Measurements from ENCODE around the gene GLYATL1B. TPM values are rescaled to one million over a fixed set of nuclear protein-coding genes. Genes with fewer than 3 reads are reported as not detected.

The GLYATL1B gene
- total and polyA plus RNA-seq, 2 of the 8 experiments (the other 6 are each of a cell fraction or from before 2014, with no cell fraction given), result not detected

- TF ChIP-seq YY1 (IDR thresholded peaks at IDR 0.05; ENCODE audit: low read depth, low read length), result peak; percentile 53; the same call in 1 of the 2 replicates
- TF ChIP-seq FOSL1 (IDR thresholded peaks at IDR 0.05; ENCODE audit: insufficient read depth, low read depth, low read length), result no peak
- TF ChIP-seq EP300 (IDR thresholded peaks at IDR 0.05; ENCODE audit: borderline replicate concordance in 1 of 2, low read depth in 2 of 2, low read length in 2 of 2), result no peak
- TF ChIP-seq NANOG (IDR thresholded peaks at IDR 0.05; ENCODE audit: insufficient read depth, low read depth, low read length, poor library complexity, severe bottlenecking), result no peak
- TF ChIP-seq CTCF (IDR thresholded peaks at IDR 0.05; ENCODE audit: control extremely low read depth in 1 of 3, insufficient read depth in 1 of 3, low read depth in 1 of 3, low read length in 3 of 3), result peak; percentile 25 to 55 (median 29); a peak in 3 of 4 replicates
- TF ChIP-seq TEAD4 (IDR thresholded peaks at IDR 0.05; ENCODE audit: low read depth, low read length), result peak; percentile 62; the same call in 1 of the 2 replicates
- peak; percentile 58 to 77; a peak in 2 of 4 replicates for TF ChIP-seq HDAC2 (IDR thresholded peaks at IDR 0.05; ENCODE audit: borderline replicate concordance in 1 of 2, low read depth in 2 of 2, low read length in 2 of 2)
- peak; percentile 66; the same call in 1 of the 2 replicates for TF ChIP-seq PHF8 (conservative IDR thresholded peaks at IDR 0.05; ENCODE audit: low read depth, low read length)
- 0 out of 2 replicates have a peak, but pooled peaks have one; percentile 47 for TF ChIP-seq ATF2 (IDR thresholded peaks at IDR 0.05; ENCODE audit: low read length)
- peak; percentile 86 for TF ChIP-seq MAX (IDR thresholded peaks at IDR 0.05)
- peak; percentile 97 for TF ChIP-seq ASH2L (IDR thresholded peaks at IDR 0.05; ENCODE audit: low read length)
- peak in 1 of 2 experiments; percentile 74; a peak in 1 of 4 replicates for TF ChIP-seq SIN3A (conservative IDR thresholded peaks at IDR 0.05 in 1 of 2, IDR thresholded peaks at IDR 0.05 in 1 of 2; ENCODE audit: low read depth in 1 of 2, low read length in 2 of 2)
- TF ChIP-seq TAF7 (optimal IDR thresholded peaks at IDR 0.05; ENCODE audit: borderline replicate concordance, low read depth, low read length), result peak; percentile 30
- TF ChIP-seq USF2 (IDR thresholded peaks at IDR 0.05; ENCODE audit: low read length), result peak; percentile 39; the same call in 1 of the 2 replicates
- no peak for TF ChIP-seq CEBPB (IDR thresholded peaks at IDR 0.05; ENCODE audit: low read depth, low read length)
These were observed 56.7 kb downstream of the GLYATL1B start, which contains the start of gene FAM111A (continued) for GRCh38 chr11:59142530-59143507.

Data from H1 (cell line).